SK-N-MC (cell line): Measurements from ENCODE around the gene SFXN2.

Source experiments
- DNase-seq: peaks from one replicate; pipeline ENCODE4 v3.0.0-alpha.2; 2011; ENCODE audit warnings: low read depth, low spot score
- H3K27ac ChIP-seq: fragments of 200-600 bp; sonication (generic); 2 replicates; pipeline ENCODE4 v1.5.1; 2016; ENCODE audit warnings: mixed run types
- H3K36me3 ChIP-seq: fragments of 200-600 bp; sonication (generic); 2 replicates; pipeline ENCODE4 v1.6.1; 2017; ENCODE audit warnings: antibody characterized with exemption, low read length, mixed read lengths; ENCODE audit not compliant: insufficient read depth
- H3K4me3 ChIP-seq: fragments of 200-600 bp; sonication (generic); 2 replicates; pipeline ENCODE4 v1.5.1; 2016
- H3K9ac ChIP-seq: fragments of 200-600 bp; sonication (generic); 2 replicates; pipeline ENCODE4 v1.8.0; 2017; ENCODE audit warnings: mixed run types, mixed read lengths; ENCODE audit not compliant: insufficient read length
- H3K9me3 ChIP-seq: fragments of 200-600 bp; sonication (generic); 2 replicates; pipeline ENCODE4 v1.6.1; 2017; ENCODE audit warnings: low read depth, mild to moderate bottlenecking, antibody characterized with exemption, low read length, moderate library complexity, mixed read lengths
- EZH2 ChIP-seq: fragments of 200-600 bp; sonication (generic); IDR thresholded peaks from one replicate; pipeline ENCODE4 v1.6.1; 2017; ENCODE audit warnings: antibody characterized with exemption
- FOXP2 ChIP-seq: optimal IDR thresholded peaks from 2 replicates; pipeline ENCODE3; 2011; ENCODE audit warnings: mild to moderate bottlenecking, moderate library complexity; ENCODE audit not compliant: insufficient read depth; ENCODE audit errors: extremely low read length, control extremely low read depth
- POLR2AphosphoS5 ChIP-seq: IDR thresholded peaks from 2 replicates; pipeline ENCODE4 v1.6.1; 2012; ENCODE audit warnings: mild to moderate bottlenecking, low read depth, low read length, borderline replicate concordance

SFXN2 gene

DNA sequence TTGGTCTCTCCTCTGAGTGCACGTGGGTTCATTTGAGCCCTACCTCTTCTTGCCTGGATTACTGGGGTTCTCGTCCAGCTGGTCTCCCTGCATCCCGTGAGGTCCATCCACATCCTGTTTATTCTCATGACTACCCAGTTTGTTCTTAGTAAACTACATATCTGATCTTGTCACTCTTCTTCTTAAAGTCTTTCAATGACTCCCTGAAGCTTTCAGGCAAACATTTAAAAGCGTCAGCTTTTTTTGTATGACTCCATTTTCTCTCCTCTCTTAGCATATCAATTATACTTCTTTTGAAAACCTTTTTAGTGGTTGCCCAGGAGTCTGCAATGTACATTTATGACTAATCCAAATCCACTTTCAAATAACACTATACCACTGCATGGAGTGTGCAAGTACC is 7.5 kb downstream of the SFXN2 start:
- H3K9me3 ChIP-seq: no peaks in the 10 kb centered on the region
- no peak for DNase-seq
- no peak overlapping the region for H3K27ac ChIP-seq
- H3K36me3 ChIP-seq: no peaks in the 10 kb centered on the region
- no peak for TF ChIP-seq POLR2AphosphoS5
- TF ChIP-seq EZH2: no peak
- TF ChIP-seq FOXP2: no peak
- no peak overlapping the region for H3K4me3 ChIP-seq
- H3K9ac ChIP-seq: no peak overlapping the region

DNA sequence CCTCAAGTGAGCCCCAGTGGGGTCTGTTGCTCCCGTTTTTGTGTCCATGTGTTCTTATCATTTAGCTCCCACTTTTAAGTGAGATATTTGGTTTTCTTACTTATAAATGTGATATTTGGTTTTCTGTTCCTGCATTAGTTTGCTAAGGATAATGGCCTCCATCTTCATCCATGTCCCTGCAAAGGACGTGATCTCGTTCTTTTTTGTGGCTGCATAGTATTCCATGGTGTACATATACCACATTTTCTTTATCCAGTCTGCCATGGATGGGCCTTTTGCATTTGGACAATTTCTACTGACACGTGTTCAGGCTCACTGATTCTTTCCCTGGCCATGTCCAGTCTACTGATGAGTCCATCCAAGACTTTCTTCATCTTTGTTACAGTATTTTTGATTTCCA is 9.6 kb downstream of the SFXN2 start:
- Histone ChIP-seq H3K36me3 (no peaks in the 10 kb centered on the region; the same call in 1 of the 2 replicates), H3K9ac (no peak overlapping the region), H3K27ac (no peak overlapping the region), H3K4me3 (no peak overlapping the region), H3K9me3 (no peaks in the 10 kb centered on the region)
- DNase-seq: no peak
- no peak for TF ChIP-seq POLR2AphosphoS5
- no peak for TF ChIP-seq FOXP2
- TF ChIP-seq EZH2: no peak

DNA sequence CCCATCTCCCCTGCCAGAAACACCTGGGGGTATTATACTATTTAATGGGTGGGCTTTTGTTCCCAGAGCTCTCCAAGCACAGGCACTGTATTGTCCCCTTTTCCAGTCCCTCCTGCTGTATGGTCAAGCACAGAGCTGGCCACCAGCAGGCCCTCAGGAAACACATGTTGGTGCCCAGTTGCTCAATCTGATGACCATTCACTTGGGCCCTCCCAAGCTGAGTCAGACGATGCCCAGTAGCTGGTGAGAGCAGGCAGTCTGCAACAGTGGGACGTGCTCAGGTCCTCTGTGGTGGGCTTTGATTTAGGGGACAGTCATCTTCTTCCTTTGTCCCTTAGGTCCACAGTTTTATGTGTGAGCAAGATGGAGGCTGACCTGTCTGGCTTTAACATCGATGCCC is 11.8 kb downstream of the SFXN2 start:
- TF ChIP-seq POLR2AphosphoS5 (no peak), EZH2 (no peak), FOXP2 (no peak)
- Histone ChIP-seq H3K27ac (no peak overlapping the region), H3K4me3 (no peak overlapping the region), H3K36me3 (no peaks in the 10 kb centered on the region; the same call in 1 of the 2 replicates), H3K9me3 (no peaks in the 10 kb centered on the region), H3K9ac (no peak overlapping the region)
- no peak for DNase-seq

DNA sequence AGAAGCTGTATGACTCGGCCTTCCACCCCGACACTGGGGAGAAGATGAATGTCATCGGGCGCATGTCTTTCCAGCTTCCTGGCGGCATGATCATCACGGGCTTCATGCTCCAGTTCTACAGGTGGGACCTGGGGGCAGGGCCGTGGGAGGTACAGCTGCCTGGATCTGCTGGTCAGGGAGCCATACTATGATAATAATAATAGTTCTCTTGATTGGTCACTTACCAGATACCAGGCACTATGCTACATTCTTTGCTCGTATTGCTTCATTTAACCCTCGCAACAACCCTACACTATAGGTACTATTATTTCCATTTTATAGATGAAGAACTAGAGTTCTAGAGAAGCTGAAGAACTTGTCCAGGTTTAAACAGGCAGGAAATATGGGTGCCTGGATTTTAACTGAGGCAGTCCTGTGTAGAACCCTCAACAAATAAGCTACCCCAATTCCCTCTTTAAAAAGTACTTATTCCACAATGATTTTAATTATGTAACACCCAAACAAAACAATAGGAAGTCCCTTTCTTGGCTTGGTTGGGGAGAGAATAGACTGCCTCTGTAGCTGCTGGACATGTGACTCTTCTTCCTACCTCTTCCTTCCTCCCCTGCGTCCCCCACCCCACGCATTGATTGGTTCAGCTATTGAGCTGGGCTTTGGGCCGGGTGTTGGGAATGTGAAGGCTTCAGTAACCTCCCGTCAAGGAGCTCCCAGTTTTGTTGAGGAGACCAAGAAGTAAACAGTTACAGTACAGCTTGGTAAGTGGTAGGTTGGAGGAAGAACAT is 12.8 kb downstream of the SFXN2 start:
- no peak overlapping the region for H3K27ac ChIP-seq
- TF ChIP-seq EZH2: no peak
- TF ChIP-seq POLR2AphosphoS5: no peak
- TF ChIP-seq FOXP2: no peak
- H3K4me3 ChIP-seq: no peak overlapping the region
- H3K9ac ChIP-seq: no peak overlapping the region
- H3K9me3 ChIP-seq: no peaks in the 10 kb centered on the region
- no peaks in the 10 kb centered on the region; the same call in 1 of the 2 replicates for H3K36me3 ChIP-seq
- no peak for DNase-seq

DNA sequence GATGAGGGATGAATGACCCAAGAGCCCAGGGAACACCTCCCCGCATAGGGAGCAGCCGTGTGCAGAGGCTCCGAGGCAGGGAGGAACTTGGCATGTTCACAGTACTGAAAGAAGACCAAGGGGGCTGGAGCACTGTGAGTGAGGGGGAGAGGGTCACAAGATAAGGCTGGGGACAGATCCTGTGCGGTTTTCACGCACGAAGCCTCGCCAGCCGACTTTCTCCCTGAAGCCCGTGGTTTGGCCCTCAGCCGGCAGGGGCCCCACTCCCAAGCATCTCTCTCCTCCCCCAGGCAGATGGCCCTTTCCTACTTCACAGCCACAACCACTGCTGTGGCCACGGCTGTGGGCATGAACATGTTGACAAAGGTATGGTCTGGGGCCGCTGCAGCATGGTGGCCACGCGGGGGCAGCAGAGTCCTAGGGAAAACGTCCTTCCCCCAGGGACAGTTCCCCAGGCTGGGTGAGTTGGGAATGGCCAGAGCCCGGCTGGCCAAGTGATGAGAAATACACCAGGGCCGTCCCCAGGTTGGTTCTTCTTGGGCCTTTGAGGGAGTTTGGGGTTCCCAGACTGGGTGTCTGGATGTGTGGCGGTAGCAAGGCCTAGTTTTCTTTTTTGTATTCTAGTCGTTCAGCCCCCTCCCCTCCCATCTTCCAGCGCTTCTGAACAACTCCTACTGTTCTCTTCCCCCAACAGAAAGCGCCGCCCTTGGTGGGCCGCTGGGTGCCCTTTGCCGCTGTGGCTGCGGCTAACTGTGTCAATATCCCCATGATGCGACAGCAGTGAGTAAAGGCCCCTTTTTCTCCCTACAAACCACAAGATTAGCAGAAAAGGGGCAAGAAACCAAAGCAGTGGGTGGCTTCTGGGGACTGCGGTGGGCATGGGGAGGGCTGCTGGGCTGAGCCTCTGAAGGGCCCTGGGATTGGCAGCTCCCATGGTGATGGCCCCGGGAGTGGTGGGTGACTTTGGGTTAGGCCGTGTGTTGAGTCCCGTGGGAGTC is 14.9 kb downstream of the SFXN2 start:
- Histone ChIP-seq H3K9me3 (no peaks in the 10 kb centered on the region), H3K36me3 (no peaks in the 10 kb centered on the region; the same call in 1 of the 2 replicates), H3K27ac (no peak overlapping the region), H3K4me3 (no peak overlapping the region), H3K9ac (no peak overlapping the region)
- TF ChIP-seq EZH2: no peak
- no peak for TF ChIP-seq FOXP2
- TF ChIP-seq POLR2AphosphoS5: no peak
- DNase-seq: no peak

DNA sequence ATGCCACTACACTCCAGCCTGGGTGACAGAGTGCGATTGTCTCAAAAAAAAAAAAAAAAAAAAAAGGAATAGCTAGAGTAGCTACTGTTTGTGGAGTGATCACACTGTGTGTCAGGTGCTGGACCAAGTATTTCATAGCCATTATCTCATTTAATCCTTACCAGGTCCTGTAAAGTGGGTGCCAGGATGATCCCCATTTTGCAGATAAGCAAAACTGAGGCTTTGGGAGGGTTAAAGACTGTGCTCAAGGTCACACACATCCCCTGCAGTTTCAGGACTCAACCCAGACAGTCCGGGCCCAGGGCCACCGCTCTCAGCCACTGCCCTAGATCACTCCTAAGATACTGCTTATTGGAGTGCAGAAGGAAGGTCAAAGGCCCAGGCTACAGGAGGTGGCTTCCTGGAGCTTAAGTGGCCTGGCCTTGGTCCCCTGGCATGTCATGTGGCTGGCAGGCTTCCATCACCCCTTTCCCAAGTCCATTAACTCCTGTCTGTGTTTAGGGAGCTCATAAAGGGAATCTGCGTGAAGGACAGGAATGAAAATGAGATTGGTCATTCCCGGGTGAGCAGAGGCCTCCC is 16.9 kb downstream of the SFXN2 start:
- H3K36me3 ChIP-seq: no peaks in the 10 kb centered on the region; the same call in 1 of the 2 replicates
- H3K27ac ChIP-seq: no peak overlapping the region
- H3K4me3 ChIP-seq: no peak overlapping the region
- TF ChIP-seq POLR2AphosphoS5: no peak
- no peak for TF ChIP-seq FOXP2
- no peak for TF ChIP-seq EZH2
- no peak for DNase-seq
- no peaks in the 10 kb centered on the region for H3K9me3 ChIP-seq
- H3K9ac ChIP-seq: no peak overlapping the region

DNA sequence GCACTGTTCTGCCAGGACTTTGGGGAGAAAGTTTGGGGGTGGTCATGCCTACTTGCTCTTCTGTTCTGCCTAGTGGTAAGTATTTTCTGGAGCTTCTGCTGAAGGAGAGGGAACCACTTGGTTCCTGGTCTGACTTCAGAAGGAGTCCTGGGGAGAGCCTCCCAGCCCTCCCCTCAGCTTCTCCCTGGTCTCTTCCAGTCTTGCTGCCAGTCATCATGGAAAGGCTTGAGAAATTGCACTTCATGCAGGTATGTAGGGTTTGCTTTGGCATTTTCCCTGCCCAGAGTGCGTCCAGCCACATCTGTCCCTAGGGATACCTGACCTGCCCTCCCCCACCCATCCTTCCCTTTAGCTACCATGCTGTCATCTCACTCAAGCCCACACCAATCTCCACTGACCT is 18.2 kb downstream of the SFXN2 start:
- H3K9me3 ChIP-seq: no peaks in the 10 kb centered on the region
- no peak overlapping the region for H3K9ac ChIP-seq
- H3K27ac ChIP-seq: no peak overlapping the region
- no peaks in the 10 kb centered on the region; the same call in 1 of the 2 replicates for H3K36me3 ChIP-seq
- no peak for DNase-seq
- no peak for TF ChIP-seq FOXP2
- no peak for TF ChIP-seq POLR2AphosphoS5
- no peak for TF ChIP-seq EZH2
- no peak overlapping the region for H3K4me3 ChIP-seq
